Endothelial cell of umbilical vein (primary cell): ENCODE results near the gene FLT1. TPM values are rescaled to one million over a fixed set of nuclear protein-coding genes. Genes with fewer than 3 reads are reported as not detected.

Experiments
- BruUV-seq: library from RNA; stranded (reverse); fragments of 400-500 nt; replicated peaks from 2 replicates; lab custom pipeline; 2021; lab: Mats Ljungman, UMichigan
- CTCF ChIA-PET: fragments of 300-600, 350-600 bp; sonication (Branson Sonifier 250); formaldehyde crosslinking; loops from one replicate; lab custom pipeline; 2021; ENCODE audit warnings: antibody characterized with exemption, inconsistent platforms; lab: Charles Lee
- POLR2A ChIA-PET: fragments of 300-600, 350-600 bp; sonication (Branson Sonifier 250); formaldehyde crosslinking; loops from one replicate; lab custom pipeline; 2021; ENCODE audit warnings: antibody characterized with exemption, inconsistent platforms; lab: Charles Lee
- DNase-seq: peaks from one replicate; pipeline ENCODE4 v3.0.0-alpha.2; 2011; ENCODE audit warnings: low read depth, low spot score
- FAIRE-seq: peaks from 2 replicates; lab custom pipeline; 2011; peaks lifted over from hg19 to GRCh38; lab: Jason Lieb, UNC
- H2AFZ ChIP-seq: 2 replicates; pipeline ENCODE4 v1.6.0; 2012; ENCODE audit warnings: low read depth, low read length, control low read depth, inconsistent platforms
- H3K27ac ChIP-seq: 2 replicates; pipeline ENCODE4 v1.5.1; 2011; ENCODE audit warnings: low read depth, mild to moderate bottlenecking, control low read depth, low read length, moderate library complexity; ENCODE audit not compliant: insufficient read depth
- H3K27me3 ChIP-seq, 2 experiments: 2 replicates each; pipeline versions ENCODE4 v1.6.0 to v1.6.1; 2011; ENCODE audit warnings: low read length in 2 of 2, mixed read lengths in 1 of 2; ENCODE audit not compliant: control insufficient read depth in 2 of 2, insufficient read depth in 2 of 2
- H3K36me3 ChIP-seq, 2 experiments: 2 replicates in 1 of 2; 3 replicates in 1 of 2; pipeline ENCODE4 v1.5.1; 2011; ENCODE audit warnings: low read length in 2 of 2, mild to moderate bottlenecking in 1 of 2, moderate library complexity in 1 of 2; ENCODE audit not compliant: control insufficient read depth in 2 of 2, insufficient read depth in 2 of 2; ENCODE audit errors: extremely low read depth in 1 of 2
- H3K4me1 ChIP-seq: 3 replicates; pipeline ENCODE4 v1.5.1; 2011; ENCODE audit warnings: mild to moderate bottlenecking, low read length; ENCODE audit not compliant: control insufficient read depth, insufficient read depth; ENCODE audit errors: extremely low read depth
- H3K4me2 ChIP-seq: 2 replicates; pipeline ENCODE4 v1.6.1; 2011; ENCODE audit warnings: low read length, control low read depth, mixed read lengths; ENCODE audit not compliant: insufficient read depth
- H3K4me3 ChIP-seq, 3 experiments: fragments of 200-600 bp in 1 of 3; sonication (generic), shearing (Covaris generic) in 1 of 3; replicated peaks in 1 of 3; 2 replicates each; pipeline ENCODE4 v1.5.1; 2011 to 2016; ENCODE audit warnings: control low read depth in 3 of 3, low read length in 3 of 3, mild to moderate bottlenecking in 2 of 3, inconsistent platforms in 1 of 3, low read depth in 1 of 3, moderate library complexity in 1 of 3; ENCODE audit not compliant: insufficient read depth in 1 of 3
- H3K79me2 ChIP-seq: 2 replicates; pipeline ENCODE4 v1.6.0; 2012; ENCODE audit warnings: low read length, inconsistent platforms; ENCODE audit not compliant: control insufficient read depth, insufficient read depth
- H3K9ac ChIP-seq: replicated peaks from 2 replicates; pipeline ENCODE3; 2011; ENCODE audit warnings: low read length, control low read depth; ENCODE audit not compliant: insufficient read depth; ENCODE audit errors: extremely low read depth
- H3K9me1 ChIP-seq: replicated peaks from 3 replicates; pipeline ENCODE4 v1.6.0; 2011; ENCODE audit warnings: mild to moderate bottlenecking, low read length; ENCODE audit not compliant: control insufficient read depth, insufficient read depth; ENCODE audit errors: extremely low read depth
- H3K9me3 ChIP-seq: replicated peaks from 2 replicates; pipeline ENCODE4 v1.5.1; 2012; ENCODE audit warnings: low read length, inconsistent platforms; ENCODE audit not compliant: control insufficient read depth, insufficient read depth
- H4K20me1 ChIP-seq: replicated peaks from 2 replicates; pipeline ENCODE3; 2011; ENCODE audit warnings: mild to moderate bottlenecking, low read length; ENCODE audit not compliant: control insufficient read depth, insufficient read depth; ENCODE audit errors: extremely low read depth
- EZH2 ChIP-seq: IDR thresholded peaks from 2 replicates; pipeline ENCODE4 v1.6.1; 2012; ENCODE audit warnings: borderline replicate concordance, low read depth, mild to moderate bottlenecking, moderate library complexity, low read length, inconsistent platforms; ENCODE audit not compliant: severe bottlenecking
- FOS ChIP-seq: IDR thresholded peaks from 2 replicates; pipeline ENCODE4 v1.6.1; 2011; ENCODE audit warnings: mild to moderate bottlenecking, low read length, moderate library complexity, borderline replicate concordance; ENCODE audit not compliant: insufficient read depth
- GATA2 ChIP-seq: IDR thresholded peaks from 2 replicates; pipeline ENCODE4 v1.7.0; 2011; ENCODE audit warnings: low read depth, mild to moderate bottlenecking, moderate library complexity, mixed read lengths, low read length; ENCODE audit not compliant: insufficient read length, insufficient read depth
- JUN ChIP-seq: IDR thresholded peaks from 2 replicates; pipeline ENCODE4 v1.6.1; 2011; ENCODE audit warnings: borderline replicate concordance, low read depth; ENCODE audit not compliant: insufficient read length, insufficient read depth
- MAX ChIP-seq: IDR thresholded peaks from 2 replicates; pipeline ENCODE4 v1.6.1; 2011; ENCODE audit not compliant: insufficient read depth, insufficient read length
- MYC ChIP-seq: IDR thresholded peaks from one replicate; pipeline ENCODE4 v1.6.1; 2011; ENCODE audit warnings: mild to moderate bottlenecking, low read depth, low read length
- POLR2A ChIP-seq: IDR thresholded peaks from 2 replicates; pipeline ENCODE4 v1.6.1; 2012; ENCODE audit warnings: low read depth, mild to moderate bottlenecking, control low read depth, low read length
- POLR2AphosphoS5 ChIP-seq: IDR thresholded peaks from 2 replicates; pipeline ENCODE4 v1.6.1; 2012; ENCODE audit warnings: low read depth, mild to moderate bottlenecking, control low read depth, low read length, moderate library complexity; ENCODE audit not compliant: insufficient read depth
- dilution Hi-C: fragments of 300-500 bp; cut with MboI; formaldehyde crosslinking; loops from one replicate; pipeline ENCODE4 v1.15.0; 2019; ENCODE audit warnings: low sequenced_read_pairs; ENCODE audit not compliant: extremely low pct_ligation_motif_present
- intact Hi-C: fragments of 100-400 bp; cut with micrococcal nuclease; formaldehyde crosslinking; loops from one replicate; pipeline ENCODE4 v1.10.0; 2022
- polyA plus RNA-seq, 4 experiments: library from polyadenylated mRNA; depleted of rRNA in 3 of 4; stranded (reverse) in 3 of 4; unstranded in 1 of 4; fragments of >200 nt; gene quantifications; 2 replicates each; pipeline versions ENCODE4 v1.2.1 to v1.2.3, GENCODE V29; 2011 to 2012; ENCODE audit warnings: missing spikeins in 1 of 4
- total RNA-seq: library from RNA; stranded (reverse); gene quantifications from 2 replicates; pipeline ENCODE4 v1.2.3, GENCODE V29; 2021
- TF ChIP-seq, protein P1 (sequence below), 2 donors: IDR thresholded peaks; 1 replicate in 1 of 2; 2 replicates in 1 of 2; pipeline ENCODE4 v1.5.1; 2011; ENCODE audit warnings: low read length in 2 of 2, mild to moderate bottlenecking in 2 of 2, moderate library complexity in 2 of 2, control low read depth in 1 of 2, inconsistent platforms in 1 of 2, low read depth in 1 of 2; ENCODE audit not compliant: insufficient read depth in 1 of 2; ENCODE audit errors: extremely low read depth in 1 of 2

The FLT1 gene
- total and polyA plus RNA-seq, 2 donors (not counting 3 experiments of a cell fraction or from before 2014, with no cell fraction given) = 16.0 to 104 TPM

- H3K79me2 ChIP-seq = peaks cover 14% of the 10 kb centered on the region
- CTCF ChIA-PET = no interaction called here
- no peak overlapping the region for H3K9ac ChIP-seq
- peaks cover 10 to 15% of the 10 kb centered on the region in 2 experiments for H3K36me3 ChIP-seq
- no peaks in the 10 kb centered on the region for H3K9me1 ChIP-seq
- H2AFZ ChIP-seq = no peak overlapping the region
- no peaks in the 10 kb centered on the region for H3K27me3 ChIP-seq
- no peaks in the 10 kb centered on the region for H4K20me1 ChIP-seq
- no peak overlapping the region for H3K4me2 ChIP-seq
- no peaks in the 10 kb centered on the region for H3K9me3 ChIP-seq
- peaks cover 18% of the 10 kb centered on the region for H3K4me1 ChIP-seq
- dilution Hi-C loops = no loop called here
- FAIRE-seq (no peak), DNase-seq (no peak)
- H3K4me3 ChIP-seq = no peak overlapping the region
- intact Hi-C loops = no loop called here
- BruUV-seq = no TSS peak
- POLR2A ChIA-PET = no interaction called here
- H3K27ac ChIP-seq = no peak overlapping the region
- TF ChIP-seq EZH2 = no peak
- TF ChIP-seq GATA2 = no peak
- TF ChIP-seq FOS = no peak
- TF ChIP-seq POLR2A = no peak
- no peak for TF ChIP-seq MYC
- TF ChIP-seq POLR2AphosphoS5 = no peak
- TF ChIP-seq MAX = no peak
- TF ChIP-seq JUN = no peak
- TF ChIP-seq, protein P1, sequence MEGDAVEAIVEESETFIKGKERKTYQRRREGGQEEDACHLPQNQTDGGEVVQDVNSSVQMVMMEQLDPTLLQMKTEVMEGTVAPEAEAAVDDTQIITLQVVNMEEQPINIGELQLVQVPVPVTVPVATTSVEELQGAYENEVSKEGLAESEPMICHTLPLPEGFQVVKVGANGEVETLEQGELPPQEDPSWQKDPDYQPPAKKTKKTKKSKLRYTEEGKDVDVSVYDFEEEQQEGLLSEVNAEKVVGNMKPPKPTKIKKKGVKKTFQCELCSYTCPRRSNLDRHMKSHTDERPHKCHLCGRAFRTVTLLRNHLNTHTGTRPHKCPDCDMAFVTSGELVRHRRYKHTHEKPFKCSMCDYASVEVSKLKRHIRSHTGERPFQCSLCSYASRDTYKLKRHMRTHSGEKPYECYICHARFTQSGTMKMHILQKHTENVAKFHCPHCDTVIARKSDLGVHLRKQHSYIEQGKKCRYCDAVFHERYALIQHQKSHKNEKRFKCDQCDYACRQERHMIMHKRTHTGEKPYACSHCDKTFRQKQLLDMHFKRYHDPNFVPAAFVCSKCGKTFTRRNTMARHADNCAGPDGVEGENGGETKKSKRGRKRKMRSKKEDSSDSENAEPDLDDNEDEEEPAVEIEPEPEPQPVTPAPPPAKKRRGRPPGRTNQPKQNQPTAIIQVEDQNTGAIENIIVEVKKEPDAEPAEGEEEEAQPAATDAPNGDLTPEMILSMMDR (IDR thresholded peaks at IDR 0.05; ENCODE audit: extremely low read depth in 1 of 2, insufficient read depth in 1 of 2, low read depth in 1 of 2, low read length in 2 of 2) = no peak
Measured at GRCh38 chr13:28458608-28459007, 36.3 kb downstream of the FLT1 start.
